ENCODE measurements around the gene LZTS3. TPM values are rescaled to one million over a fixed set of nuclear protein-coding genes. Genes with fewer than 3 reads are reported as not detected.

Gene LZTS3
- total RNA-seq (2022) (4.3 and 4.5 TPM in 2 replicates), Bru-seq, nascent RNA (percentile 40 among the genes with signal in this experiment), BruChase-seq, experiment 1, labeled RNA remaining after a 2-hour chase (percentile 53 among the genes with signal in this experiment), BruChase-seq, experiment 2, labeled RNA remaining after a 6-hour chase (percentile 61 among the genes with signal in this experiment)
- long read RNA-seq, full-length matches to known transcripts = 1 of 8 reads
- long read RNA-seq, partial matches to known transcripts = 2 of 8 reads
- long read RNA-seq, other reads (novel, unspliced or antisense) = 5 of 8 reads

DNA sequence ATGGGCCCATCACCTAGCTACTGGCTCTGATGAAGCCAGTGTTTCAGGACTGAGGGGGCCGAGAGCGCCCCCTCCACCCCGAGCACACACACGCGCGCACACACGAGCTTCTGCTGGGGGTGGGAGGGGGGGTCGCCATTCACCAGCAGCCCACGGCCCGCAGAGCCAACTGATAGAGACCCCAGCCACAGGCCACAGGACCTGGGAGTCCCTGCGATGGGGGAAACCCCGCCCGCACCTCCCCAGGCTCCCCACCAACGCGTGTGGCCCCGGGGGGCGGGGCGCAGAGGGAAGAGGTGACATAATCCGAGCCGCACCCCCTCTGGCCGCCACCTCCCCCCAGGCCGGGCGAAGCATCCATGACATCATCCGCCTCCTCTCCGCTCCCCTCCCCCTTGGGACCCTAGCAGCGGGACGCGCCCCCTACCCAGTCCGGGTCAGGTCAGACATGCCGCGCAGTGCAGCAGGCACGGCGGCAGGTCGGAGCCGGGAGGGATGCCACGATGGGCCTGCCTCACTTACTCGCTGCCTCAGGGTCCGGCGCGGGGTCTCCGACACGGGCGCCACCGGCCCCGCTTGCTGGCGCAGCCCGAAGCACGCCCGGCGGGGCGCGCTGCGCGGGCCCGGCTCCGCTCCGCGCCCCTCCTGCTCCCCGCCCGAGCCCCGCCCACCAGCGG lies at the start of gene LZTS3:
Gene LZTS3, minus strand, starts transcription at position 617 of the 677 bp plus-strand sequence. CDS start 6,386 bp downstream, outside the sequence.
- peak; percentile 75 to 77 for DNase-seq
- peaks cover 3% of the 10 kb centered on the region for H3K27me3 Mint-ChIP-seq (ENCODE audit: insufficient read depth, unreplicated experiment)
- intact Hi-C loops (cut with micrococcal nuclease; ENCODE audit: unreplicated experiment) = no loop called here
- peak within 1 kb of the TSS; percentile 81 for H3K27ac Mint-ChIP-seq (ENCODE audit: unreplicated experiment)
- ChIA-PET POLR2A (no interaction called here), CTCF (interaction anchor here (0.6 to 1.0 kb wide), 3 partner anchors 13 to 199 kb away, joined by 3 to 5 read pairs (median 3); partner anchors contain the start of genes FASTKD5 and UBOX5)
- TF ChIP-seq, protein P1, sequence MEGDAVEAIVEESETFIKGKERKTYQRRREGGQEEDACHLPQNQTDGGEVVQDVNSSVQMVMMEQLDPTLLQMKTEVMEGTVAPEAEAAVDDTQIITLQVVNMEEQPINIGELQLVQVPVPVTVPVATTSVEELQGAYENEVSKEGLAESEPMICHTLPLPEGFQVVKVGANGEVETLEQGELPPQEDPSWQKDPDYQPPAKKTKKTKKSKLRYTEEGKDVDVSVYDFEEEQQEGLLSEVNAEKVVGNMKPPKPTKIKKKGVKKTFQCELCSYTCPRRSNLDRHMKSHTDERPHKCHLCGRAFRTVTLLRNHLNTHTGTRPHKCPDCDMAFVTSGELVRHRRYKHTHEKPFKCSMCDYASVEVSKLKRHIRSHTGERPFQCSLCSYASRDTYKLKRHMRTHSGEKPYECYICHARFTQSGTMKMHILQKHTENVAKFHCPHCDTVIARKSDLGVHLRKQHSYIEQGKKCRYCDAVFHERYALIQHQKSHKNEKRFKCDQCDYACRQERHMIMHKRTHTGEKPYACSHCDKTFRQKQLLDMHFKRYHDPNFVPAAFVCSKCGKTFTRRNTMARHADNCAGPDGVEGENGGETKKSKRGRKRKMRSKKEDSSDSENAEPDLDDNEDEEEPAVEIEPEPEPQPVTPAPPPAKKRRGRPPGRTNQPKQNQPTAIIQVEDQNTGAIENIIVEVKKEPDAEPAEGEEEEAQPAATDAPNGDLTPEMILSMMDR (IDR thresholded peaks at IDR 0.05; ENCODE audit: insufficient read depth in 1 of 2, low read depth in 1 of 2, low read length in 1 of 2, severe bottlenecking in 1 of 2, unreplicated experiment in 1 of 2) = peak in 1 of 2 experiments; percentile 17
- no peaks in the 10 kb centered on the region; the same call in 1 of the 2 replicates for H3K36me3 ChIP-seq (ENCODE audit: control insufficient read depth, insufficient read depth, low read length)
- no peaks in the 10 kb centered on the region for H3K9me3 Mint-ChIP-seq (ENCODE audit: unreplicated experiment)
- peak within 1 kb of the TSS; percentile 98 for H3K4me3 ChIP-seq (ENCODE audit: low read depth, low read length)
- no TSS peak for BruUV-seq (replicated peaks)
- peak within 1 kb of the TSS; percentile 98 for H3K4me3 Mint-ChIP-seq (ENCODE audit: unreplicated experiment)
- peaks cover 19% of the 10 kb centered on the region for H3K36me3 Mint-ChIP-seq (ENCODE audit: insufficient read depth, unreplicated experiment)
- H3K4me1 Mint-ChIP-seq (ENCODE audit: low read depth, unreplicated experiment) = peaks cover 15% of the 10 kb centered on the region
- H3K4me1 ChIP-seq = peaks cover 14% of the 10 kb centered on the region
- no peaks in the 10 kb centered on the region for H3K27me3 ChIP-seq (replicated peaks; ENCODE audit: control insufficient read depth, insufficient read depth, low read length)
- no peaks in the 10 kb centered on the region for H3K9me3 ChIP-seq

DNA sequence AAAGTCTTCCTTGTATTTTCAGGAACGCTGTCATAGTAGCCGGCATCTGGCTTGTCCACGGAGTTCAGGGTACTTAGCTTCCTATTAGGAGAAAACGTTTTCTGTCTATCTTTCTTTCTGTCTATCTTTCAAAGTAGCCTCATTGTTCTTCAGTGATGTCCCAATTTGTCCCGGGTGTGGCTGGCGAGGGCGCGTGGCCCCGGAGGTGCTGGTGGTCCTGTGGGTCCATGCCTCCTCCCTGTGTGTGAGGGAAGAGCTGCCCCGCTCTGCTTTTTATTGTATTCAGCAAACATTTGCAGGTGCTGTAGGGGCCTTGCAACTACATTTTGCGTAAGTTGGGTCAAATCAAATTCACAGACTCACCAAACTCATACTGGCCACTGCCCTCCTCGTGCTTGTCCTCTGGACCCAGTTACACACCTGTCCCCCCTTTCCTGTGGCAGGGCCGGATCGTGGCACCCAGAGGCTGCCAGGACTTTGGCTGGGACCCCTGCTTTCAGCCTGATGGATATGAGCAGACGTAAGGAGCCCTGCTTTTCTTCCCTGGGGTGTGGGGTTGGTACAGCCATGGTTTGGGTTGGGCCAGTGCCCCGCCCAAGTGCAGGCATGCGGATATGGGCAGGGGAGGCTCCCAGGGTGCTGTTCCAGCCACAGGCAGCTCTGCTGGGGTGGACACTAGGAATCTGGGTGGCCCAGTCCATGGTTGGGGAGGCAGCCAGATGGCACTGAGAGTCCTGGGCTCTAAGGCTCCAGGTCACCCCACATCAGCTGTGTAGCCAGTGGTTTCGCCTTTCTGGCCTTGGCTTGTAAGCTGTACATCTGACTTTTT lies 48.3 kb upstream of the LZTS3 start:
- H3K4me1 ChIP-seq = peaks cover 31% of the 10 kb centered on the region
- no peaks in the 10 kb centered on the region for H3K27me3 ChIP-seq (replicated peaks; ENCODE audit: control insufficient read depth, insufficient read depth, low read length)
- POLR2A ChIA-PET = no interaction called here
- intact Hi-C loops (cut with micrococcal nuclease; ENCODE audit: unreplicated experiment) = loop anchor here (2.0 kb wide), 1 partner anchor 95 kb away; no protein-coding TSS in a partner anchor
- no peak overlapping the region for H3K4me3 ChIP-seq (ENCODE audit: low read depth, low read length)
- DNase-seq = no peak
- H3K4me3 Mint-ChIP-seq (ENCODE audit: unreplicated experiment) = no peak overlapping the region
- H3K36me3 Mint-ChIP-seq (ENCODE audit: insufficient read depth, unreplicated experiment) = peaks cover 40% of the 10 kb centered on the region
- peak overlapping the region; percentile 28 for H3K27ac Mint-ChIP-seq (ENCODE audit: unreplicated experiment)
- H3K4me1 Mint-ChIP-seq (ENCODE audit: low read depth, unreplicated experiment) = peaks cover 14% of the 10 kb centered on the region
- CTCF ChIA-PET = interaction anchor here (0.7 kb wide), 3 partner anchors 17 to 542 kb away, joined by 4 to 6 read pairs (median 5); partner anchors contain the start of gene SLC4A11
- TF ChIP-seq, protein P1 (IDR thresholded peaks at IDR 0.05; ENCODE audit: insufficient read depth in 1 of 2, low read depth in 1 of 2, low read length in 1 of 2, severe bottlenecking in 1 of 2, unreplicated experiment in 1 of 2) = no peak
- no peaks in the 10 kb centered on the region for H3K9me3 ChIP-seq
- BruUV-seq (replicated peaks) = no TSS peak
- H3K27me3 Mint-ChIP-seq (ENCODE audit: insufficient read depth, unreplicated experiment) = no peaks in the 10 kb centered on the region
- no peaks in the 10 kb centered on the region for H3K9me3 Mint-ChIP-seq (ENCODE audit: unreplicated experiment)
- H3K36me3 ChIP-seq (ENCODE audit: control insufficient read depth, insufficient read depth, low read length) = peaks cover 1% of the 10 kb centered on the region; the same call in 1 of the 2 replicates
